CD14-positive monocyte (primary cell): ENCODE results near the gene PRXL2B. TPM values are rescaled to one million over a fixed set of nuclear protein-coding genes. Genes with fewer than 3 reads are reported as not detected.
"Not testable (repeated sequence)": the region's sequence is repeated elsewhere in the genome, so short reads cannot be mapped to it uniquely, and the experiment has no call there.

Experiments
- DNase-seq, 3 donors: peaks; one replicate each; pipeline ENCODE4 v3.0.0-alpha.2; 2011 to 2022
- H2AFZ ChIP-seq: 2 replicates; pipeline ENCODE4 v1.6.0; 2012; ENCODE audit warnings: mild to moderate bottlenecking, low read depth, low read length, inconsistent platforms; ENCODE audit not compliant: insufficient read depth, poor library complexity, severe bottlenecking
- H3K27ac ChIP-seq, 2 donors: 1 replicate in 1 of 2; 2 replicates in 1 of 2; pipeline ENCODE4 v1.5.1; 2012 to 2013; ENCODE audit warnings: low read length in 2 of 2, control low read depth in 1 of 2, inconsistent platforms in 1 of 2, low read depth in 1 of 2, mild to moderate bottlenecking in 1 of 2
- H3K27me3 ChIP-seq, 2 donors: one replicate each; pipeline versions ENCODE4 v1.6.0 to v1.6.1; 2011 to 2013; ENCODE audit warnings: low read length in 2 of 2; ENCODE audit not compliant: control insufficient read depth in 2 of 2, insufficient read depth in 2 of 2
- H3K36me3 ChIP-seq, 2 donors: replicated peaks in 1 of 2; 1 replicate in 1 of 2; 2 replicates in 1 of 2; pipeline versions ENCODE4 v1.5.1 to v1.6.1; 2012 to 2013; ENCODE audit warnings: low read length in 2 of 2, control low read depth in 1 of 2, inconsistent platforms in 1 of 2, mild to moderate bottlenecking in 1 of 2; ENCODE audit not compliant: insufficient read depth in 2 of 2, control insufficient read depth in 1 of 2
- H3K4me1 ChIP-seq, 2 donors: 1 replicate in 1 of 2; 2 replicates in 1 of 2; pipeline versions ENCODE4 v1.5.1 to v1.6.1; 2012 to 2013; ENCODE audit warnings: low read length in 2 of 2, control low read depth in 1 of 2, inconsistent platforms in 1 of 2, mild to moderate bottlenecking in 1 of 2, moderate library complexity in 1 of 2; ENCODE audit not compliant: insufficient read depth in 2 of 2, control insufficient read depth in 1 of 2
- H3K4me2 ChIP-seq: replicated peaks from 2 replicates; pipeline ENCODE3; 2012; ENCODE audit warnings: low read length, moderate library complexity, mild to moderate bottlenecking; ENCODE audit not compliant: poor library complexity, severe bottlenecking; ENCODE audit errors: extremely low read depth
- H3K4me3 ChIP-seq, 3 experiments: fragments of 200-600 bp in 1 of 3; sonication (generic) in 1 of 3; replicated peaks in 1 of 3; 1 replicate in 2 of 3; 2 replicates in 1 of 3; pipeline ENCODE4 v1.5.1; 2011 to 2013; ENCODE audit warnings: low read length in 3 of 3, mild to moderate bottlenecking in 3 of 3, control low read depth in 2 of 3, low read depth in 2 of 3, inconsistent platforms in 1 of 3, moderate library complexity in 1 of 3
- H3K79me2 ChIP-seq: 2 replicates; pipeline ENCODE4 v1.6.0; 2012; ENCODE audit warnings: mild to moderate bottlenecking, control low read depth, inconsistent platforms, low read length, moderate library complexity; ENCODE audit not compliant: insufficient read depth
- H3K9ac ChIP-seq: 2 replicates; pipeline ENCODE4 v1.6.0; 2017; ENCODE audit warnings: low read length, mild to moderate bottlenecking; ENCODE audit not compliant: insufficient read depth, poor library complexity, severe bottlenecking
- H3K9me3 ChIP-seq, 2 donors: replicated peaks in 1 of 2; 1 replicate in 1 of 2; 2 replicates in 1 of 2; pipeline versions ENCODE4 v1.5.1 to v1.6.1; 2012 to 2013; ENCODE audit warnings: low read length in 2 of 2, control low read depth in 1 of 2; ENCODE audit not compliant: control insufficient read depth in 1 of 2, insufficient read depth in 1 of 2
- H4K20me1 ChIP-seq: 2 replicates; pipeline ENCODE4 v1.6.0; 2012; ENCODE audit warnings: mild to moderate bottlenecking, low read length, control low read depth, moderate library complexity; ENCODE audit not compliant: insufficient read depth
- H3K27ac Mint-ChIP-seq, 7 donors: one replicate each; pipeline ENCODE4 v1.8.0; 2020; ENCODE audit warnings: mild to moderate bottlenecking in 7 of 7, mixed read lengths in 7 of 7, moderate library complexity in 6 of 7, inconsistent platforms in 2 of 7
- H3K27me3 Mint-ChIP-seq, 3 donors: one replicate each; pipeline ENCODE4 v1.8.0; 2021 to 2022; ENCODE audit warnings: low read depth in 3 of 3, mild to moderate bottlenecking in 3 of 3, mixed read lengths in 3 of 3, moderate library complexity in 3 of 3, inconsistent platforms in 1 of 3
- H3K36me3 Mint-ChIP-seq, 2 donors: one replicate each; pipeline ENCODE4 v1.8.0; 2020; ENCODE audit warnings: mixed read lengths in 2 of 2, inconsistent platforms in 1 of 2, mild to moderate bottlenecking in 1 of 2
- H3K4me1 Mint-ChIP-seq: one replicate; pipeline ENCODE4 v1.8.0; 2020; ENCODE audit warnings: mild to moderate bottlenecking, mixed read lengths
- H3K4me3 Mint-ChIP-seq, 2 donors: one replicate each; pipeline ENCODE4 v1.8.0; 2020; ENCODE audit warnings: mild to moderate bottlenecking in 2 of 2, mixed read lengths in 2 of 2, moderate library complexity in 1 of 2
- H3K9me3 Mint-ChIP-seq, 7 donors: one replicate each; pipeline ENCODE4 v1.8.0; 2020 to 2022; ENCODE audit warnings: mixed read lengths in 7 of 7, mild to moderate bottlenecking in 6 of 7, moderate library complexity in 6 of 7, inconsistent platforms in 2 of 7
- CTCF ChIP-seq: fragments of 200-600 bp; IDR thresholded peaks from one replicate; pipeline ENCODE4 v1.8.0; 2022; ENCODE audit warnings: antibody characterized with exemption, mild to moderate bottlenecking
- WGBS: methylation state at CpG from one replicate; pipeline ENCODE4 v1.1.5; 2013; ENCODE audit warnings: missing lambda C conversion rate; ENCODE audit not compliant: insufficient coverage; 5-methylcytosine and 5-hydroxymethylcytosine counted together
- intact Hi-C, 2 donors: fragments of 100-400 bp; cut with micrococcal nuclease; formaldehyde crosslinking; loops; one replicate each; pipeline versions ENCODE4 v1.15.0 to v1.15.1; 2023
- polyA plus RNA-seq, 3 donors: library from polyadenylated mRNA; depleted of rRNA in 1 of 3; unstranded in 2 of 3; stranded (reverse) in 1 of 3; fragments of 300-500 nt in 2 of 3; fragments of >200 nt in 1 of 3; fragmentation: Illumina TruSeq in 2 of 3; gene quantifications; 1 replicate in 2 of 3; 2 replicates in 1 of 3; pipeline ENCODE4 v1.2.3, GENCODE V29; 2012 to 2021

The PRXL2B gene
- polyA plus RNA-seq, 3 donors = 3.6 to 8.8 (median 6.0) TPM

GRCh38 chr1:2575801-2576663, 10.5 kb upstream of the PRXL2B start:
- Histone ChIP-seq H3K4me3 (peak overlapping the region in 1 of 3 experiments; percentile 42), H3K9me3 (peaks cover 10 to 14% of the 10 kb centered on the region in 2 donors), H3K27ac (peak overlapping the region; percentile 86 to 96), H3K27me3 (no peaks in the 10 kb centered on the region), H4K20me1 (no peaks in the 10 kb centered on the region), H3K9ac (peak overlapping the region; percentile 51), H3K79me2 (no peaks in the 10 kb centered on the region), H2AFZ (peak overlapping the region; percentile 62), H3K4me1 (peaks cover 40 to 41% of the 10 kb centered on the region in 2 donors), H3K36me3 (no peaks in the 10 kb centered on the region), H3K4me2 (peak overlapping the region; percentile 52)
- WGBS = 85% methylated on average over 14 of the region's 23 CpGs
- intact Hi-C loops = no loop called here
- peaks cover 5% of the 10 kb centered on the region in 2 donors for H3K36me3 Mint-ChIP-seq
- H3K9me3 Mint-ChIP-seq = peaks cover 7 to 16% (median 13%) of the 10 kb centered on the region in 7 donors
- peaks cover 39% of the 10 kb centered on the region for H3K4me1 Mint-ChIP-seq
- peaks cover 1 to 14% (median 6%) of the 10 kb centered on the region in 3 donors for H3K27me3 Mint-ChIP-seq
- H3K4me3 Mint-ChIP-seq = peak overlapping the region; percentile 39 to 80
- no peak for TF ChIP-seq CTCF
- H3K27ac Mint-ChIP-seq = peak overlapping the region; percentile 90 to 97 (median 92)
- DNase-seq = peak in 1 of 3 donors; percentile 60

- Histone ChIP-seq H3K9ac (peak overlapping the region; percentile 73), H3K27ac (peak overlapping the region; percentile 96 to 97), H3K4me3 (peak overlapping the region in 1 of 3 experiments; percentile 47), H3K4me2 (peak overlapping the region; percentile 56), H2AFZ (peak overlapping the region; percentile 24), H3K9me3 (peaks cover 10 to 14% of the 10 kb centered on the region in 2 donors), H3K4me1 (peaks cover 53 to 56% of the 10 kb centered on the region in 2 donors)
- H3K27me3 ChIP-seq, H3K36me3 Mint-ChIP-seq, H4K20me1 ChIP-seq, H3K36me3 ChIP-seq, intact Hi-C loops, H3K79me2 ChIP-seq: not testable (repeated sequence)
- H3K27ac Mint-ChIP-seq = peak overlapping the region; percentile 93 to 98 (median 97)
- peaks cover 53% of the 10 kb centered on the region for H3K4me1 Mint-ChIP-seq
- peak in 1 of 3 donors; percentile 41 for DNase-seq
- H3K4me3 Mint-ChIP-seq = peak overlapping the region; percentile 60 to 81
- WGBS = 52% methylated on average over 8 of the region's 23 CpGs
- H3K27me3 Mint-ChIP-seq = peaks cover 5 to 21% (median 13%) of the 10 kb centered on the region in 3 donors
- H3K9me3 Mint-ChIP-seq = peaks cover 7 to 19% (median 14%) of the 10 kb centered on the region in 7 donors
These were observed 9.0 kb upstream of the PRXL2B start for GRCh38 chr1:2577565-2578075.
